CD8-positive, alpha-beta memory T cell (primary cell): Measurements from ENCODE around the gene DNM2. TPM values are rescaled to one million over a fixed set of nuclear protein-coding genes. Genes with fewer than 3 reads are reported as not detected.

Experiments
- CTCF ChIA-PET: fragments of 350-600 bp; sonication (Branson Sonifier 250); formaldehyde crosslinking; loops from one replicate; lab custom pipeline; 2021; ENCODE audit warnings: antibody characterized with exemption; lab: Charles Lee
- POLR2A ChIA-PET: fragments of 350-600 bp; sonication (Branson Sonifier 250); formaldehyde crosslinking; loops from one replicate; lab custom pipeline; 2021; ENCODE audit warnings: antibody characterized with exemption; lab: Charles Lee
- DNase-seq, 5 donors: peaks; one replicate each; pipeline versions ENCODE4 v3.0.0 to v3.0.0-alpha.2; 2020 to 2022; ENCODE audit warnings: mixed read lengths in 1 of 5
- H3K27ac ChIP-seq: one replicate; pipeline ENCODE4 v1.7.0; 2013; ENCODE audit warnings: low read depth, mild to moderate bottlenecking, low read length, moderate library complexity
- H3K27me3 ChIP-seq: 2 replicates; pipeline ENCODE4 v1.7.0; 2013; ENCODE audit warnings: low read length, mild to moderate bottlenecking; ENCODE audit not compliant: insufficient read depth, poor library complexity, severe bottlenecking
- H3K36me3 ChIP-seq: 2 replicates; pipeline ENCODE4 v1.7.0; 2013; ENCODE audit warnings: mild to moderate bottlenecking, low read length, moderate library complexity; ENCODE audit not compliant: insufficient read depth
- H3K4me1 ChIP-seq: 2 replicates; pipeline ENCODE4 v1.7.0; 2013; ENCODE audit warnings: mild to moderate bottlenecking, low read length, moderate library complexity; ENCODE audit not compliant: insufficient read depth
- H3K4me3 ChIP-seq: 2 replicates; pipeline ENCODE4 v1.7.0; 2013; ENCODE audit warnings: mild to moderate bottlenecking, low read length
- H3K9me3 ChIP-seq: 2 replicates; pipeline ENCODE4 v1.7.0; 2013; ENCODE audit warnings: mild to moderate bottlenecking, low read length
- H3K27ac Mint-ChIP-seq, 8 donors: one replicate each; pipeline ENCODE4 v1.8.0; 2020 to 2021; ENCODE audit warnings: mixed read lengths in 8 of 8, mild to moderate bottlenecking in 6 of 8, inconsistent platforms in 3 of 8, moderate library complexity in 3 of 8
- H3K27me3 Mint-ChIP-seq, 2 donors: one replicate each; pipeline ENCODE4 v1.8.0; 2020 to 2021; ENCODE audit warnings: mixed read lengths in 2 of 2, mild to moderate bottlenecking in 1 of 2, moderate library complexity in 1 of 2
- H3K36me3 Mint-ChIP-seq, 3 donors: one replicate each; pipeline ENCODE4 v1.8.0; 2020 to 2021; ENCODE audit warnings: mixed read lengths in 3 of 3, inconsistent platforms in 1 of 3, mild to moderate bottlenecking in 1 of 3
- H3K4me1 Mint-ChIP-seq, 3 donors: one replicate each; pipeline ENCODE4 v1.8.0; 2020 to 2021; ENCODE audit warnings: mixed read lengths in 3 of 3, inconsistent platforms in 1 of 3, mild to moderate bottlenecking in 1 of 3
- H3K4me3 Mint-ChIP-seq, 7 donors: one replicate each; pipeline ENCODE4 v1.8.0; 2020 to 2021; ENCODE audit warnings: mixed read lengths in 7 of 7, mild to moderate bottlenecking in 6 of 7, moderate library complexity in 4 of 7, inconsistent platforms in 2 of 7
- H3K9me3 Mint-ChIP-seq, 5 donors: one replicate each; pipeline ENCODE4 v1.8.0; 2020 to 2022; ENCODE audit warnings: mixed read lengths in 5 of 5, mild to moderate bottlenecking in 3 of 5, moderate library complexity in 2 of 5, inconsistent platforms in 1 of 5
- polyA plus RNA-seq: library from polyadenylated mRNA; unstranded; fragments of 300-500 nt; fragmentation: Illumina TruSeq; gene quantifications from one replicate; pipeline ENCODE4 v1.2.3, GENCODE V29; 2021
- total RNA-seq, 2 experiments: library from RNA; stranded (reverse); gene quantifications; one replicate each; pipeline ENCODE4 v1.2.3, GENCODE V29; 2021

Gene DNM2
- total and polyA plus RNA-seq, 3 experiments from 2014 or later, result 105 to 165 (median 154) TPM

DNA sequence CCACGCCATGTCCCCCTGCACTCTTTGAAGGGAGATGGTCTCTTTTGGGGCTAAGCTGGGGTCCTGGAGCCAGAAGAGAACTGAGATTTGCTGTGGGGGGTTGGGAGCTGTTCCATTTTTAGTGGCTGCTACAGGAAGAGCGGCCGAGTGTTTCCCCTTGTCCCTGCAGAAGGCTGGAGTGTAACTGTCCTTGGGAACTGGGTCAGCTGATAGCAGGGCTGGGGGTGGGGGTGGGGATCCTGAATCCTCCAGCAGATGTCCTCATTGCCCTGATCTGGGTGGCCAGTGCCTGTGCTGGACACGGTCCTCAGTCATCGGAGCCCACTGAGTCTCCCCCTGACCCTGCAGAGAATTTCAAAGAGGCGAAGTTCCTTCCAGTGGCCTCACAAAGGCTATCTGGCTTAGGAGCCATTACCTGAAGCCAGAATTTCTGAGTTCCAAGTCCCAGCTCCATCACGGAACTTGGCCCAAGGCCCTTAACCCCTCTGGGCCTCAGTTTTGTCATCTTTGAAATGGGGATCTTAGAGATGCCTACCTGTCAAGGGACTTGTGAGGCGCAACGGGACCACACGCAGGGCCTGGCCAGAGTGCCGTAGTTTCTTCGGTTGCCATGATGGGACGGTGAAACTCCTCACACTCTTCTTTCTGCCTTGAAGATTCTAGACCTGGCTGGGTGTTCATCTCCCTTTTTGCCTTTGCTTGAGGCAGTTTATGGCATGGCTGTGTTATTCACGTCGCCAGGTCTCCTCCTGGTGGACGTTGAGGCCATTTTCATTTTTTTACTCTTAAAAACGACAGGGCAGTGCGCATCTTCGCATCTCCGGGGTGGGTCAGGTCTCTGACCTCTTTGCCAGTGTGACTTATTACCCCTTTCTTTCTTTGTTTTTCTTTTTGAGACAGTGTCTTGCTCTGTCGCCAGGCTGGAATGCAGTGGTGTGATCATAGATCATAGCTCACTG is 51.9 kb downstream of the DNM2 start:
- Histone ChIP-seq H3K27me3 (no peaks in the 10 kb centered on the region), H3K4me1 (peaks cover 8% of the 10 kb centered on the region), H3K36me3 (peaks cover 7% of the 10 kb centered on the region), H3K4me3 (no peak overlapping the region), H3K9me3 (no peaks in the 10 kb centered on the region), H3K27ac (no peak overlapping the region)
- Mint-ChIP-seq H3K9me3 (no peaks in the 10 kb centered on the region), H3K27ac (peak overlapping the region in 6 of 8 donors; percentile 6 to 80 (median 56)), H3K4me3 (no peak overlapping the region), H3K36me3 (peaks cover 4 to 60% (median 6%) of the 10 kb centered on the region in 3 donors), H3K4me1 (peaks cover 20 to 58% (median 28%) of the 10 kb centered on the region in 3 donors), H3K27me3 (no peaks in the 10 kb centered on the region)
- POLR2A ChIA-PET, result interaction anchor here (1.1 kb wide), 1 partner anchor 52 kb away, joined by 3 read pairs; the partner anchor contains the start of gene DNM2
- CTCF ChIA-PET, result interaction anchor here (0.9 to 4.9 kb wide), 5 partner anchors 37 to 189 kb away, joined by 3 to 32 read pairs (median 3); partner anchors contain the start of genes DNM2 and QTRT1
- DNase-seq, result peak in 1 of 5 donors; percentile 33

DNA sequence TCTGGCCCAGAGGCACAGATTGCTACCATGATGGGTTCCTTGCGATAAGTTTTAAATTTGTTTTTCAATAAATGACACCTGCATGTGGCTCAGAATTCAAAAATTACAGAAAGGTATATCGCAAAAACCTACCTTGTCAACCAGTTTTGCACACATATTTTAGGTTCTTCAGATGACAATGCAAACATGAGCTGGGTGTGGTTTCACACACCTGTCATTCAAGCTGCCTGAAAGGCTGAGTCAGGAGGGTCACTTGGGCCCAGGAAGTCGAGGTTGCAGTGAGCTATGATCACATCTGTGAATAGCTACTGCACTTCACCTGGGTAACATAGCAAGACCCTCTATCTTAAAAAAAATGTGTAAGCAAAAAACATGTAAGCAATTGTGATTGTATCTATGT is 56.1 kb downstream of the DNM2 start:
- no peak for DNase-seq
- peaks cover 33% of the 10 kb centered on the region for H3K36me3 ChIP-seq

DNA sequence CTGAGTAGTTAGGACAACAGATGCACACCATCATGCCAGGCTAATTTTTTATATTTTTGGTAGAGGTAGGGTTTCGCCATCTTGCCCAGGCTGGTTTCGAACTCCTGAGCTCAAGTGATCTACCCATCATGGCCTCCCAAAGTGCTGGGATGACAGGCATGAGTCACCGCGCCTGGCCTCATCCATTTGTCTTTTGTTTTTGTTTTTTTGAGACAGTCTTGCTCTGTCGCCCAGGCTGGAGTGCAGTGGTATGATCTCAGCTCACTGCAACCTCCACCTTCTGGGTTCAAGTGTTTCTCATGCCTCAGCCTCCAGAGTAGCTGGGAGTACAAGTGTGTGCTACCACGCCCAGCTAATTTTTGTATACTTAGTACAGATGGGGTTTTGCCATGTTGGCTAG is 57.0 kb downstream of the DNM2 start:
- Histone ChIP-seq H3K27me3 (no peaks in the 10 kb centered on the region), H3K27ac (no peak overlapping the region), H3K4me3 (no peak overlapping the region), H3K4me1 (no peaks in the 10 kb centered on the region), H3K36me3 (peaks cover 41% of the 10 kb centered on the region), H3K9me3 (no peaks in the 10 kb centered on the region)
- ChIA-PET POLR2A (no interaction called here), CTCF (no interaction called here)
- Mint-ChIP-seq H3K9me3 (no peaks in the 10 kb centered on the region), H3K36me3 (peaks cover 4 to 78% (median 12%) of the 10 kb centered on the region in 3 donors), H3K27ac (no peak overlapping the region), H3K4me1 (peaks cover 12 to 33% (median 26%) of the 10 kb centered on the region in 3 donors), H3K27me3 (no peaks in the 10 kb centered on the region), H3K4me3 (no peak overlapping the region)
- DNase-seq, result no peak

More for the DNA sequence above, 56.1 kb downstream of the DNM2 start:
- H3K4me3 Mint-ChIP-seq, result no peak overlapping the region
- peaks cover 16 to 40% (median 28%) of the 10 kb centered on the region in 3 donors for H3K4me1 Mint-ChIP-seq
- H3K27ac Mint-ChIP-seq, result peak overlapping the region in 1 of 8 donors; percentile 23
- H3K9me3 Mint-ChIP-seq, result no peaks in the 10 kb centered on the region
- ChIA-PET CTCF (no interaction called here), POLR2A (no interaction called here)
- H3K4me1 ChIP-seq, result no peaks in the 10 kb centered on the region
- no peaks in the 10 kb centered on the region for H3K27me3 ChIP-seq
- H3K27me3 Mint-ChIP-seq, result no peaks in the 10 kb centered on the region
- H3K4me3 ChIP-seq, result no peak overlapping the region
- H3K9me3 ChIP-seq, result no peaks in the 10 kb centered on the region
- no peak overlapping the region for H3K27ac ChIP-seq
- peaks cover 4 to 76% (median 12%) of the 10 kb centered on the region in 3 donors for H3K36me3 Mint-ChIP-seq

DNA sequence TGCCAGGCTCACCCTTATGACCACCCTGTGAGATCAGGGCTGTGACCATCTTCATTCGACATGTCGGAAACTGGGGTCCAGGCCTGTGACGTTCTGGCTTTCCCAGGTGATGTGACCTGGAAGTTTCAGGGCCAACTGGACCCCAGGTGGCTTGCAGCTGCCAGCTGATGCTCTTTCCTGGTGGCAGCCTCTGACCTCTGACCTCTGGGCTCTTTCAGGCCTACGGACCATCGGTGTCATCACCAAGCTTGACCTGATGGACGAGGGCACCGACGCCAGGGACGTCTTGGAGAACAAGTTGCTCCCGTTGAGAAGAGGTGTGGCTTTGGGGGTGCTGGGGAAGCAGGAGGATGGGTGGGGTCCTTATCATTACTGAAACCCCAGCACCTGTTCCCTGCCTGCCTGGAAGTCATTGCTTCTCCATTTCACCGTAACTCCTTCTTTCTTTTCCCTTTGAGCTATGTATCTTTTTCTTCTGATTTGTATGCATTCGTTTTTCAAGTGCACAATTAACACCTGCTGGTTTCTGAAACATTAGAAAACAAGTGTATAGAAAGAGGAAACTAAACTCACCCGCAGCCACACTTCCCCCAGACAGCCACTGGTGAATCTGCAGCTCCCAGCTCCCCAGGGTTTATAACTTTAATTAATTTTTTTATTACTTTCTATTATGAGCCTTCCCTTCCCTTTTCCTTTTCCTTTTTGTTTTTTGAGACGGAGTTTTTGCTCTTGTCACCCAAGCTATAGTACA is 59.2 kb downstream of the DNM2 start:
- no peaks in the 10 kb centered on the region for H3K27me3 ChIP-seq
- no peaks in the 10 kb centered on the region for H3K9me3 Mint-ChIP-seq
- no peaks in the 10 kb centered on the region for H3K27me3 Mint-ChIP-seq
- no peak overlapping the region for H3K27ac ChIP-seq
- H3K4me3 ChIP-seq, result no peak overlapping the region
- peaks cover 57% of the 10 kb centered on the region for H3K36me3 ChIP-seq
- POLR2A ChIA-PET, result no interaction called here
- peaks cover 0 to 82% (median 9%) of the 10 kb centered on the region in 3 donors for H3K36me3 Mint-ChIP-seq
- H3K9me3 ChIP-seq, result no peaks in the 10 kb centered on the region
- CTCF ChIA-PET, result interaction anchor here (1.1 to 1.2 kb wide), 2 partner anchors 10 to 18 kb away, joined by 3 to 4 read pairs; no protein-coding TSS in a partner anchor
- H3K4me3 Mint-ChIP-seq, result peak overlapping the region in 2 of 7 donors; percentile 18 to 26
- no peaks in the 10 kb centered on the region for H3K4me1 ChIP-seq
- peaks cover 6 to 18% (median 18%) of the 10 kb centered on the region in 3 donors for H3K4me1 Mint-ChIP-seq
- peak overlapping the region in 7 of 8 donors; percentile 1 to 81 (median 47) for H3K27ac Mint-ChIP-seq
- no peak for DNase-seq

DNA sequence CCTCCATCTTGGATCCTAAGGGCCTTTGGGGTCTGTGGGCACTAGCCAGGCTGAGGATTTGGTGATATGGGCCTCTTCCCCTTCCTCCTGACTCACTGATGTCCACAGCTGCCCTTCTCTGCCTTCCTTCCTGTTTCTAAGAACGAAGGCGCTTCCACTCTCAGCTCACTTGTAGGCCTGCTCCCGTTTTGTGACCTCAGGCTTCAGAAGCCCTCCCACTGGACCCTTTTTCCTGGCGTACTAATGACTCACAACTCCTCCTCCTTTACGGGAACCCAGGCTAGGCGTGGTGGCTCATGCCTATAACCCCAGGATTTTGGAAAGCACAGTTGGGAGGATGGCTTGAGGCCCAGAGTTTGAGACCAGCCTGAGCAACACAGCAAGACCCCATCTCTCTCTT is 62.5 kb downstream of the DNM2 start:
- no peak overlapping the region for H3K4me3 Mint-ChIP-seq
- no peak overlapping the region for H3K27ac ChIP-seq
- peaks cover 62% of the 10 kb centered on the region for H3K36me3 ChIP-seq
- DNase-seq, result no peak
- CTCF ChIA-PET, result no interaction called here
- no peaks in the 10 kb centered on the region for H3K4me1 ChIP-seq
- H3K36me3 Mint-ChIP-seq, result peaks cover 6 to 86% (median 13%) of the 10 kb centered on the region in 3 donors
- H3K27me3 Mint-ChIP-seq, result no peaks in the 10 kb centered on the region
- no peaks in the 10 kb centered on the region for H3K27me3 ChIP-seq
- POLR2A ChIA-PET, result no interaction called here
- H3K9me3 ChIP-seq, result no peaks in the 10 kb centered on the region
- no peaks in the 10 kb centered on the region for H3K9me3 Mint-ChIP-seq
- no peak overlapping the region for H3K4me3 ChIP-seq
- H3K27ac Mint-ChIP-seq, result peak overlapping the region in 1 of 8 donors; percentile 54
- peaks cover 4 to 18% (median 14%) of the 10 kb centered on the region in 3 donors for H3K4me1 Mint-ChIP-seq

DNA sequence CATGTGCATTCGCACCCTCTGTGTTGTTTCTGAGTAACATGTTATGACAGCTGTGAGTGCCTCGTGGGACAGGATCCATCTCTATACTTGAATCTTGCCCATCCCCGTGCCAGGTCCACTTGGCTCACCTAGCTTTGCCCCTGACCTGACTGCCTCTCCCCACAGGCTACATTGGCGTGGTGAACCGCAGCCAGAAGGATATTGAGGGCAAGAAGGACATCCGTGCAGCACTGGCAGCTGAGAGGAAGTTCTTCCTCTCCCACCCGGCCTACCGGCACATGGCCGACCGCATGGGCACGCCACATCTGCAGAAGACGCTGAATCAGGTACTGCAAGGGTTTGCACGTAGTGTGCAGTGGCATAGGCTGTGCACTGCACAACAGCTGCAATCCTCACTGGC is 64.9 kb downstream of the DNM2 start:
- H3K4me1 Mint-ChIP-seq, result peaks cover 0 to 5% (median 3%) of the 10 kb centered on the region in 3 donors
- ChIA-PET CTCF (interaction anchor here (3.3 kb wide), 1 partner anchor 65 kb away, joined by 9 read pairs; the partner anchor contains the start of gene DNM2), POLR2A (no interaction called here)
- Histone ChIP-seq H3K4me3 (no peak overlapping the region), H3K27ac (no peak overlapping the region), H3K27me3 (no peaks in the 10 kb centered on the region), H3K9me3 (no peaks in the 10 kb centered on the region), H3K4me1 (no peaks in the 10 kb centered on the region), H3K36me3 (peaks cover 55% of the 10 kb centered on the region)
- no peak overlapping the region for H3K4me3 Mint-ChIP-seq
- DNase-seq, result no peak
- peaks cover 11 to 82% (median 12%) of the 10 kb centered on the region in 3 donors for H3K36me3 Mint-ChIP-seq
- H3K27ac Mint-ChIP-seq, result peak overlapping the region in 2 of 8 donors; percentile 63 to 79
- H3K9me3 Mint-ChIP-seq, result no peaks in the 10 kb centered on the region
- H3K27me3 Mint-ChIP-seq, result no peaks in the 10 kb centered on the region

DNA sequence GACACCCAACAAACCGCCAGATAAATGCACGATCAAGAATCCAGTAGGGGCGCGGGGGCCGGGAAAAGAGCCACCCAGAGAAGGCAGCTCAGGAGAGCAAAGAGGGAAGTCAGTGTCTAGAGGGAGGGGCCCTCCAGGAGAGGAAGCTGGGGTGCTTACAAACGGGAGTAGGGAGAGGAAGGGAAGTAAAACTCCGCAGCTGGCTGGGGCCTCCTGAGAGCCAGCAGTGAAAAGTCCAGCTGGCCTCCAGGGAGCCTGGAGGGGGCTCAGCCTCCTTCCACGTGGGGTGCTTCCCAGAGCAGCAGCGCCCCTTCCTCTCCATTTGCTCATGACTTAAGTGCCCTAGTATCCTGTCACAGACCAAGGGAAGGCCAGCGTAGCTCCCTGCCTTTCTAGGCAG is 66.4 kb downstream of the DNM2 start:
- ChIA-PET CTCF (interaction anchor here (3.3 kb wide), 1 partner anchor 67 kb away, joined by 9 read pairs; the partner anchor contains the start of gene DNM2), POLR2A (interaction anchor here (0.6 kb wide), 1 partner anchor 73 kb away, joined by 3 read pairs; no protein-coding TSS in a partner anchor)
- no peaks in the 10 kb centered on the region for H3K27me3 Mint-ChIP-seq
- Histone ChIP-seq H3K27me3 (no peaks in the 10 kb centered on the region), H3K9me3 (no peaks in the 10 kb centered on the region), H3K27ac (no peak overlapping the region), H3K36me3 (peaks cover 57% of the 10 kb centered on the region), H3K4me3 (no peak overlapping the region), H3K4me1 (no peaks in the 10 kb centered on the region)
- peak overlapping the region in 4 of 8 donors; percentile 23 to 91 (median 38) for H3K27ac Mint-ChIP-seq
- no peak for DNase-seq
- H3K4me1 Mint-ChIP-seq, result peaks cover 0 to 5% (median 3%) of the 10 kb centered on the region in 3 donors
- H3K4me3 Mint-ChIP-seq, result no peak overlapping the region
- peaks cover 12 to 88% (median 13%) of the 10 kb centered on the region in 3 donors for H3K36me3 Mint-ChIP-seq
- no peaks in the 10 kb centered on the region for H3K9me3 Mint-ChIP-seq
